Body of pancreas (tissue), 4 donors: ENCODE measurements around the gene CEP120. TPM values are rescaled to one million over a fixed set of nuclear protein-coding genes. Genes with fewer than 3 reads are reported as not detected.

Experiments
- ATAC-seq: fragments of 150-250 bp; one replicate; pipeline ENCODE4 v1.9.1; 2016
- DNase-seq, 4 donors: peaks; one replicate each; pipeline ENCODE4 v3.0.0-alpha.2; 2019
- H3K27ac ChIP-seq, 4 donors: fragments of 200-600 bp; sonication (generic); 1 replicate in 3 of 4; 2 replicates in 1 of 4; pipeline versions ENCODE4 v1.5.1 to v1.6.1; 2016 to 2019; ENCODE audit warnings: mild to moderate bottlenecking in 1 of 4, mixed read lengths in 1 of 4, moderate library complexity in 1 of 4
- H3K27me3 ChIP-seq, 2 donors: fragments of 200-600 bp; sonication (generic); one replicate each; pipeline ENCODE4 v1.6.0; 2016; ENCODE audit warnings: mild to moderate bottlenecking in 1 of 2
- H3K36me3 ChIP-seq, 2 donors: fragments of 200-600 bp; sonication (generic); replicated peaks in 1 of 2; 2 replicates each; pipeline ENCODE4 v1.5.1; 2016; ENCODE audit warnings: low read depth in 2 of 2; ENCODE audit not compliant: insufficient read depth in 1 of 2
- H3K4me1 ChIP-seq: fragments of 200-600 bp; sonication (generic); one replicate; pipeline ENCODE4 v1.6.0; 2016
- H3K4me3 ChIP-seq, 2 donors: fragments of 200-600 bp; sonication (generic); 1 replicate in 1 of 2; 2 replicates in 1 of 2; pipeline ENCODE4 v1.5.1; 2016 to 2019
- H3K9me3 ChIP-seq, 3 donors: fragments of 200-600 bp; sonication (generic); 1 replicate in 2 of 3; 2 replicates in 1 of 3; pipeline ENCODE4 v1.5.1; 2016
- POLR2A ChIP-seq, 3 donors: fragments of 450-650 bp; IDR thresholded peaks; one replicate each; pipeline ENCODE4 v1.6.1; 2016; ENCODE audit warnings: antibody characterized with exemption in 3 of 3, mild to moderate bottlenecking in 2 of 3
- WGBS, 2 donors: methylation state at CpG; one replicate each; pipeline ENCODE4 v1.1.5; 2017; 5-methylcytosine and 5-hydroxymethylcytosine counted together
- intact Hi-C: fragments of 100-400 bp; cut with DNase I; formaldehyde crosslinking; loops from one replicate; pipeline ENCODE4 v1.15.1; 2023
- total RNA-seq, 2 donors: library from RNA; depleted of rRNA; stranded (reverse); fragments of >200 nt; gene quantifications; one replicate each; pipeline ENCODE4 v1.1.0, GENCODE V29; 2016
- TF ChIP-seq, protein P1 (sequence below), 7 experiments: fragments of 450-650 bp in 4 of 7; fragments of 200-600 bp in 3 of 7; sonication (generic) in 3 of 7; IDR thresholded peaks; one replicate each; pipeline ENCODE4 v1.5.1; 2016 to 2019; ENCODE audit warnings: antibody characterized with exemption in 7 of 7

The CEP120 gene
- total RNA-seq, 2 donors from 2014 or later = 6.6 to 11.2 TPM

DNA sequence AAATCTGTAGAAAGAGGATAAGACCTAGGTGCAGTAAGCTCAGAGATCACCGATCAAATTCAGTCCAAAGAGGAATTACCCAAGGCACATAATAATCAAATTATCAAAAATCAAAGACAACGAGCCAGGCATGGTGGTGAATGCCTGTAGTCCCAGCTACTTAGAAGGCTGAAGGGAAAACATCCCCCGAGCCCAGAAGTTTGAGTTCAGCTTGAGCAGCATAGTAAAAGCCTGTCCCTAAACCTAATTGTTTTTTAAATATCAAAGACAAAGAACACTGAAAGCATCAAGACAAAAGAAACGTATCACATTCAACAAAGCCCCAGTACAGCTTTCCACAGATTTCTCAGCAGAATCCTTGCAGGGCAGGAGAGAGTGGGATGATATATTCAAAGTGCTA is 122.9 kb downstream of the CEP120 start:
- Histone ChIP-seq H3K27me3 (no peaks in the 10 kb centered on the region), H3K4me1 (no peaks in the 10 kb centered on the region), H3K4me3 (no peak overlapping the region), H3K9me3 (no peaks in the 10 kb centered on the region), H3K36me3 (no peaks in the 10 kb centered on the region), H3K27ac (no peak overlapping the region)
- ATAC-seq (no peak), DNase-seq (no peak)
- 71 to 75% methylated on average over 4 of the region's 4 CpGs for WGBS, 2 donors
- TF ChIP-seq, protein P1, sequence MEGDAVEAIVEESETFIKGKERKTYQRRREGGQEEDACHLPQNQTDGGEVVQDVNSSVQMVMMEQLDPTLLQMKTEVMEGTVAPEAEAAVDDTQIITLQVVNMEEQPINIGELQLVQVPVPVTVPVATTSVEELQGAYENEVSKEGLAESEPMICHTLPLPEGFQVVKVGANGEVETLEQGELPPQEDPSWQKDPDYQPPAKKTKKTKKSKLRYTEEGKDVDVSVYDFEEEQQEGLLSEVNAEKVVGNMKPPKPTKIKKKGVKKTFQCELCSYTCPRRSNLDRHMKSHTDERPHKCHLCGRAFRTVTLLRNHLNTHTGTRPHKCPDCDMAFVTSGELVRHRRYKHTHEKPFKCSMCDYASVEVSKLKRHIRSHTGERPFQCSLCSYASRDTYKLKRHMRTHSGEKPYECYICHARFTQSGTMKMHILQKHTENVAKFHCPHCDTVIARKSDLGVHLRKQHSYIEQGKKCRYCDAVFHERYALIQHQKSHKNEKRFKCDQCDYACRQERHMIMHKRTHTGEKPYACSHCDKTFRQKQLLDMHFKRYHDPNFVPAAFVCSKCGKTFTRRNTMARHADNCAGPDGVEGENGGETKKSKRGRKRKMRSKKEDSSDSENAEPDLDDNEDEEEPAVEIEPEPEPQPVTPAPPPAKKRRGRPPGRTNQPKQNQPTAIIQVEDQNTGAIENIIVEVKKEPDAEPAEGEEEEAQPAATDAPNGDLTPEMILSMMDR (IDR thresholded peaks at IDR 0.05) = no peak
- no peak for TF ChIP-seq POLR2A (IDR thresholded peaks at IDR 0.05)
- intact Hi-C loops = no loop called here

DNA sequence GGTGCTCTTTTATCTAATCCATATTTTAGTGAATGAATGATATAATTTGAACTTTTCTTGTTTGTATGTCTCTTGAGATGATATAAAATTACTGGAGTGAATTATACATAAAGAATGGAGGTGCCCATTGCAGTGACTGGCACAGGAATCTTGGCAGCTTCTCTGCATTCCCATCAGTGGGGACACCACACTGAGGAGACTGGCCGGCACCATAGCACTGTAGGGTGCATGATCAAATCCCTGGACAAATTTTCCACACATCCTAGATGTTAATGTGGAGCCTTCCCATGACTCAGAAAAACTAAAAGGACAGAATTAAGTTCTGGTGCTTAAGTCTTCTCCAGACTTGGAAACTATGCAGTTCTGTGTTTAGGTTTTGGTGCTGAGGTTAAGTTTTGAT is 124.1 kb downstream of the CEP120 start:
- H3K27me3 ChIP-seq = no peaks in the 10 kb centered on the region
- no peak for TF ChIP-seq POLR2A (IDR thresholded peaks at IDR 0.05)
- TF ChIP-seq, protein P1 (IDR thresholded peaks at IDR 0.05) = no peak
- H3K4me1 ChIP-seq = no peaks in the 10 kb centered on the region
- H3K4me3 ChIP-seq = no peak overlapping the region
- no peak for DNase-seq
- ATAC-seq = no peak
- intact Hi-C loops = no loop called here
- H3K9me3 ChIP-seq = no peaks in the 10 kb centered on the region
- WGBS, 2 donors = 90 to 93% methylated on average over 1 of the region's 1 CpG
- H3K36me3 ChIP-seq = no peaks in the 10 kb centered on the region
- no peak overlapping the region for H3K27ac ChIP-seq

DNA sequence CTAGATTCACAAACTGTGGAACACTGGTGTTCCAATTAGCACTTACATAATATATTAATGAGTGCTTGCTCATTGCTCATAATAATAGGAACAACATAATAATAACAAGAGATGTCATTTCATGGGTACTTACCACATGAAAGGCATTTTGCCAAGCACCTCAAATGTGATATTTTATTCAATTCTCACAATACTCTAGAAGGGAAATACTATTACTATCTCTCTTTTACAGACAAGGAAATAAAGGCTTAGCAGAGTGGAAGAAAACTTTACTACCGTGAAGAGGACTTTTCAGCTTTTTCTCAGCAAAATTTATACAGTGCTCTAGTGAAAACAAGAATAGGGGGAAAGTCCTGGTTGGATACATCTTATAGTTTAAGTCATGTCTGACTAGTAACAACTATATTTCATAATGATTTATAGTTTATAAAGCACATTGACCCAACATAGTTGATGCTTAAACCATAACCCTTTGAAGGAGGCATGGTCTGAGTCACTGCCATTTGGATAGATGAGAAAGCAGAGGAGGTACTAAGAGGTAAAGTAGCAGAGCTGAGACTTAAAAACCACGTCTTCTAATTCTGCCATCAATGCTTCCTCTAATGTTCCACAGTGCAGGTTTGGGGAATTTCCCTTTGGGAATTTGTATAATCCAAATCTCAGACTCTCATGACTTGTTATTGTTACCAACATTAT is 124.7 kb downstream of the CEP120 start:
- H3K27me3 ChIP-seq = no peaks in the 10 kb centered on the region
- intact Hi-C loops = no loop called here
- H3K4me3 ChIP-seq = no peak overlapping the region
- TF ChIP-seq, protein P1 (IDR thresholded peaks at IDR 0.05) = no peak
- no peak for TF ChIP-seq POLR2A (IDR thresholded peaks at IDR 0.05)
- no peak for DNase-seq
- no peak for ATAC-seq
- no peaks in the 10 kb centered on the region for H3K4me1 ChIP-seq
- H3K9me3 ChIP-seq = no peaks in the 10 kb centered on the region
- WGBS, 2 donors = 58 to 72% methylated on average over 2 of the region's 2 CpGs
- no peaks in the 10 kb centered on the region for H3K36me3 ChIP-seq
- H3K27ac ChIP-seq = no peak overlapping the region

DNA sequence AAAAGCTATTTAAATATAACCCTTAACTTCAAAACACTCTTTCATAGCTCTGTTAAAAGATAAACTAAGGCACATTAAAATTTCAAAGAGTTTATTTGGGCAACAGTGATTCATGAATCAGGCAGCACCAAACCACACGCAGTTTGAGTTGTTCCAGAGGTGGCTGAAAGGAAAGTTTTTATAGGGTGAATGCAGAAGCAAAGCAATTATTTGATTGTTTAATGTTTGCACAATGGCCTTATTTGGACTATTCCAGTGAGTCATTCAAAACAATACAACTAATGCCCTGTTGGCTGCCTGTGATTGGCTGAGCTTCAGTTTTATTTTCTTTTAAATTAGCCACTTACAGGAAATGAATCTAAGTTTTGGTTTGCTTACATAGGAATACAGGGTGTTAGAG is 125.3 kb downstream of the CEP120 start:
- intact Hi-C loops = no loop called here
- WGBS, 2 donors = 75 to 79% methylated on average over 1 of the region's 1 CpG
- TF ChIP-seq POLR2A (IDR thresholded peaks at IDR 0.05) = no peak
- TF ChIP-seq, protein P1 (IDR thresholded peaks at IDR 0.05) = no peak
- no peaks in the 10 kb centered on the region for H3K36me3 ChIP-seq
- no peaks in the 10 kb centered on the region for H3K4me1 ChIP-seq
- H3K4me3 ChIP-seq = no peak overlapping the region
- H3K9me3 ChIP-seq = no peaks in the 10 kb centered on the region
- no peaks in the 10 kb centered on the region for H3K27me3 ChIP-seq
- DNase-seq = no peak
- ATAC-seq = no peak
- H3K27ac ChIP-seq = no peak overlapping the region

DNA sequence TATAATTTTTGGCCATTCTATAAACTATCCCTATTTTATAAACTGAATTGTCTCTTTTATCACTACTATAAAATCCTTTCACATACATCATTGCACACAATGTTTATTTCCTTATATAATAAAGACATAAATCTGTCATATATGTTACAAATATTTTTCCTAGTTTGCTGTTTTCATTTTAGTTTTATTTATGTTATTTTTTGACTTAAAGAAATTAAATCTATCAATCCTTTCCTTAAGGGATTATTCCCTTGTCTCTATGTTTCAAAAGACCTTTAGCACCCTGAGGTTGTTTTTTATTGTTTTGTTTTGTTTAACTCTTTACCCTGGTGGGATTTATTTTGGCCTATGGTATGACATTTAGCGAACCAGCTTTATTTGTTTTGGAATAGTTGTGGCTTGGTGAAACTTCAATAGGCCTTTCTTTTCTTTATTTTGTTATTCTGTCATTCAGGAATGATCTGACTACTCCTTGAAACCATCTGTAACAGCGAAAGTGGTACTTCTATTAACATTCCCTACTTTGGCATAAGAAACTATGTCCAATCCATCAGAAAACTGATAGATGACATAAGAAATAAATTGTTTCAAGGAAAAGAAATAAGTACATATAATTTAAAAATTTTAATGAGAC is 125.9 kb downstream of the CEP120 start:
- H3K36me3 ChIP-seq = no peaks in the 10 kb centered on the region
- no peaks in the 10 kb centered on the region for H3K4me1 ChIP-seq
- intact Hi-C loops = no loop called here
- no peaks in the 10 kb centered on the region for H3K27me3 ChIP-seq
- no peak for DNase-seq
- no peak for ATAC-seq
- TF ChIP-seq POLR2A (IDR thresholded peaks at IDR 0.05) = no peak
- TF ChIP-seq, protein P1 (IDR thresholded peaks at IDR 0.05) = no peak
- H3K27ac ChIP-seq = no peak overlapping the region
- 83 to 88% methylated on average over 2 of the region's 2 CpGs for WGBS, 2 donors
- no peak overlapping the region for H3K4me3 ChIP-seq
- no peaks in the 10 kb centered on the region for H3K9me3 ChIP-seq
